NCI-H1930 (cell line): ENCODE results near the gene KRTAP10-12.

Experiments
- DNase-seq, 2 experiments: peaks; one replicate each; lab custom pipeline; 2025; lab: John Stamatoyannopoulos, UW

KRTAP10-12 gene

DNA sequence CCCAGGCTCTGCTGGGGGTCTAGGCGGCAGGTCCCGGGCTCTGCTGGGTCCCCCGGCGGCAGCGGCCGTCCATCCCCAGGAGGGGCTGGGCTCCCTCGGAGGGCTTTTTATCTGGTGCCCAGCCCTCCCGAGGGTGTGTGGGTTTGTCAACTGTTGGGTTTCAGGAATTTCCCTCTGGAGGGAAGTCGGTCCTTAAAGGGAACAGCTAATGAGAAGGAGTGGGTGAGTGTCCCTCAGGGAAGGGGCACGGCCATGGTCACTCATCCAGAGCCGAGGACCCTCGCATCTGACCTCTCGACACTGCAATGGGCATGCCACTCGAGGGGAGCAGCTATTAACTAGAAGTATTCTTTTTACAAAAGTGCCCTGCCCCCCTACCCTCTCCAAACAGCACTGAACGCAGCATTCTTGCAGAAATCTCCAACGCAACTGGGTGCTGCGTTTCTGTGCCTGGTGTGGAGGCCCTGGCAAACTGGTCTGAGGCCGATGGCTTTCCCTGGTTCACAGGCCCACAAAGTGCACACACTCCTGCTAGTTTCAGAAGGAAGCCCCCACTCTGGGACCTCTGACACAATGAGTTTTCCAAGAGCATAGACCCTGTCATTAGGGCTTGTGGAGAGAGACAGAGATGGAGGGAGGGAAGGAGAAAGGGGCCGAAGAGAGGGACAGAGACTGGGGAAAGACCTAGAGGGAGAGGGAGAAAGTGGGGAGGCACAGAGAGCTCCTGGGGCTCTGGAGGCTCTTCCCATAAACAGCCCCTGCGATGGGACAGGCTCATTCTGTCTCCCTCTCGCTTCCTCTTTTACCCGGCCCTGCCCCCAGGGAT, 15.4 kb downstream of the KRTAP10-12 start:
- no peak for DNase-seq

- DNase-seq = no peak
Measured at GRCh38 chr21:44713130-44713529, 16.2 kb downstream of the KRTAP10-12 start.

- DNase-seq = no peak
Measured at GRCh38 chr21:44713846-44714245, 16.9 kb downstream of the KRTAP10-12 start.

GRCh38 chr21:44714905-44715304, 17.9 kb downstream of the KRTAP10-12 start:
- DNase-seq = no peak

DNA sequence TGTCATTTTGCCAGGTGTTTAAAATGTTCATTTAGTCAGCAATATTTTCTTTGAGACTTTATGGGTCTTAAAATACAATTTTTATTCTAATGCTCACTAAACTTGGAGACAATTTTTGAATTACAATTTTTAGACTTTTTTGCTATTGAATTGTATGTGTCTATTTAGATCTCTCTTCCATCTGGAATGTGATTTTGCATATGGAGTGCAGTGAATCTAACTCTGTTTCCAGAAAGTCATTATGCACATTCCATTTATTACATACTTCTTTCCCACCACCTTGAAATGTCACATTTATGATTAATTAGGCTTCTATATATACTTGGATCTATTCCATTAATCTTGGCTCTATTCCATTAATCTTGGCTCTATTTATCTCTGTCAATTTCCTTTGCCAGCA, 20.0 kb downstream of the KRTAP10-12 start:
- no peak for DNase-seq

DNA sequence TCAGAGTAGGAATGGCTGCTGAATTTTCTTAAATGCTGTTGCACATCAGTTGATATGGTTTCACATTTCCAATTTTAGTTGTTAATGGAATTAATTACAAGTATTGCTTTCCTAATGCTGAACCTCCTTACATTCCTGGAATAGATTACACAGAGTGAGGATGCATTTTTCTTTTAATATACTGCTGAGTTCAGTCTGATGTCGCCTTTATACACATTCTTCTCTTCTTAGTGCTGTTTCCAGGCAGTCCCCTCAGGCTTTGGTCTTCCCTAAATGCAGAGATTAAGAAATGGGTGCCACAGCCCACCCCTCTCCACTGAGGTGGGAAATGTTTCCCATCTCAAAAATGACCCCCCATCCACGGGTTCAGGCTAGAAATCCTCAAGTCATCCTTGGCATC, 21.1 kb downstream of the KRTAP10-12 start:
- DNase-seq = no peak

DNA sequence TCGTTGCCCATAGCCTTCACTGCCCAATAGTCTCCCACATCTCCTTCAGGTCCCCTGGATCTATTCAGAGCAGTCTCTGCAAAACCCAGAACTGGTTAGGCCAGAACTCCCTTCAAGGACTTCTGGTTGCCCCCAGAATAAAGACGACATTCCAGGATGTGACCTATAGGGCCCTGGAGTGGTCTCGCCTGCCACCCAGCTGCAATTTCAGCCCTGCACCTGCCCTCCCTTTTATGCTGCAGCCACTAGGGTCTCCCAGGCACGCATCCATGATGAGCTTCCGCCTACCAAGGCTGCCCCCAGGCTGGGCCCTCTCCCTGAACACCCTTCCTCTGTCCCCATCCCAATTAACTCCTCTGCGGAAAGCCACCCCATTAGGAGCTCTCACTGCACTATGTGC, 21.6 kb downstream of the KRTAP10-12 start:
- no peak for DNase-seq

GRCh38 chr21:44720170-44720569, 23.2 kb downstream of the KRTAP10-12 start:
- DNase-seq = no peak

DNA sequence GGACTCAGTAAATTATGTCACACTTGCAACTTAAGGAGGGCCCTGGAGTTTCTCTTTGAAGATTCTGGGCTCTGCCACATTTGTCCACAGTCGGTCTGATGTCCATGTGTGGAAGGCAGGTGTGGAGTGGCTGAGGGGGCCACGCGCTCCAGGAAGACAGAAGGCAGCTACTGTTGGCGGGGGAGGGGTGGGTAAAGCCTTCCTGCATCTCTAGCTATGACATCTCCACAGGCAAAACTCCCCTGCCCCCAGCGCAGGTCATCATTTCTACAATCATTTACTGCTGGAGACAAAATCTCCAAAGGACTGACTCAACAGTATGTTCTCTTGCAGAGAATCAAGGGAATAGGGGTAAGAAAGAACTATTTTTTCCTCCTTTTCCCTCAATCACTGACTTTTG, 25.8 kb downstream of the KRTAP10-12 start:
- no peak for DNase-seq

GRCh38 chr21:44723177-44724131, 26.5 kb downstream of the KRTAP10-12 start:
- DNase-seq = peak; percentile 27 to 60

DNA sequence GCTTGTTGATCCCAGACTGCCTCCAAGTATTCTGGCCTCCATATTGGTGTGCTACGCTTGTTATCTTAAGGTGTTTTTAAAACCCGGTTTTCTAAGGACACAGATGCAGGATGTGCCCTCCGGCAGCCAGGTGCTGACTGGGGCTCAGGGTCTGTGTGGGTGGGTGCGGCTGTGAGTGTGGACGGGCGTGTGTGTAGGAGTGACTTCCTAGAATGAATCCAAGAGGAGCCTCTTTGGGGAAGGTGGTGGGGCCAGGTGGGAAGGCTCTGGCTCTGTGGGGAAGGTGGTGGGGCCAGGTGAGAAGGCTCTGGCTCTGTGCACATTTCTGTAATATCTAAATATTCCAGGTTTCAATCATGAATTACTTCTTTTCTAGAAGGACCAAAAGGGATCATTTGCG, 27.2 kb downstream of the KRTAP10-12 start:
- DNase-seq = no peak

DNA sequence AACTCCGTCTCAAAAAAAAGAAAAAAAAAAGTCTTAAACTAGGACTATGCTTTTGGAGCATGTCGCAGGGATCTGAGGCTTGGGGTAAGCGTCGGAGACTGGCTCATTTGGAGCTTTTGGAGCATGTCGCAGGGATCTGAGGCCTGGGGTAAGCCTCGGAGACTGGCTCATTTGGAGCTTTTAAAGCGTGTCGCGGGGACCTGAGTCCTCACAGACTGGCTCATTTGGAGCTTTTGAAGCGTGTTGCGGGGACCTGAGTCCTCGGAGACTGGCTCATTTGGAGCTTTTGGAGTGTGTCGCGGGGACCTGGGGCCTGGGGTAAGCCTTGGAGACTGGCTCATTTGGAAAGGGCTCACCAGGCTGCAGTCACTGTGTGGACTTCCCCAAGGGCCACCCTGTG, 28.0 kb downstream of the KRTAP10-12 start:
- no peak for DNase-seq

GRCh38 chr21:44726826-44727225, 29.9 kb downstream of the KRTAP10-12 start:
- DNase-seq = no peak

DNA sequence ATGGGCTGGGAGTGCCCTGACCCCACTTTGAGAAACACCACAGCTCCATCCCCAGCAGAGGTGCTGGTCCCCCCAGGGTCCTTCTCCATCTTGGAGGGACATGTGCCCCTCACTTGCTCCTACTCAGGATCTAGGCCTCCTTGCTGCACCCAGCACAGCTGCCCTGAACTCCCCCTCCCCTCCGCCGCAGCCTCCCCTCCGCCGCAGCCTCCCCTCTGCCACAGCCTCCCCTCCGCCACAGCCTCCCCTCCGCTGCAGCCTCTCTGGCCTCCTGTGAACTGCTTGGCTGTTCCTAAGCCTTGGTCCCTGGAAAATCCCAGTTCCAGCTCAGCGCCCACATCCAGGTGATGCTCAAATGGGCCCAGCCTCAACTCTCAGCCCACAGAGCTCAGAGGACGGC, 30.3 kb downstream of the KRTAP10-12 start:
- no peak for DNase-seq

DNA sequence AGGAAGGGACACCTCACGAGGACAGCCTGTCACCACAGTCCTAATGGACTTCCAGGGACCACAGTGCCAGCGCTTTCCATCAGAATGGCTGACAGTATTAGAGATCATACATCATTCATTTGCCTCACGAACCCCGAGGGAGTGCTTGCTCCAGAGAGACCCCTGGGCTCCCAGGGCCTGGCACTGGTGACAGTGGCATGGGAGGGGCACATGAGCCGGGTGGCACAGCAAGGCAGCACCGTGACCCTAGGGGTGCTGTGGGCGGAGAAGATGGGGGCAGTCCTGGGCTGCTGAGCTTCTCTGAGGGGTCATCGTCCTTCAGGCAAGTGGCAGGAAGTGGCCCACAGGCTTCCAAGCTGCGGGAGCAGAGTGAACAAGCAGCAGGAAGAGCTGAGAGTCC, 30.8 kb downstream of the KRTAP10-12 start:
- no peak for DNase-seq

- no peak for DNase-seq
Measured at GRCh38 chr21:44728716-44729115, 31.7 kb downstream of the KRTAP10-12 start.

DNA sequence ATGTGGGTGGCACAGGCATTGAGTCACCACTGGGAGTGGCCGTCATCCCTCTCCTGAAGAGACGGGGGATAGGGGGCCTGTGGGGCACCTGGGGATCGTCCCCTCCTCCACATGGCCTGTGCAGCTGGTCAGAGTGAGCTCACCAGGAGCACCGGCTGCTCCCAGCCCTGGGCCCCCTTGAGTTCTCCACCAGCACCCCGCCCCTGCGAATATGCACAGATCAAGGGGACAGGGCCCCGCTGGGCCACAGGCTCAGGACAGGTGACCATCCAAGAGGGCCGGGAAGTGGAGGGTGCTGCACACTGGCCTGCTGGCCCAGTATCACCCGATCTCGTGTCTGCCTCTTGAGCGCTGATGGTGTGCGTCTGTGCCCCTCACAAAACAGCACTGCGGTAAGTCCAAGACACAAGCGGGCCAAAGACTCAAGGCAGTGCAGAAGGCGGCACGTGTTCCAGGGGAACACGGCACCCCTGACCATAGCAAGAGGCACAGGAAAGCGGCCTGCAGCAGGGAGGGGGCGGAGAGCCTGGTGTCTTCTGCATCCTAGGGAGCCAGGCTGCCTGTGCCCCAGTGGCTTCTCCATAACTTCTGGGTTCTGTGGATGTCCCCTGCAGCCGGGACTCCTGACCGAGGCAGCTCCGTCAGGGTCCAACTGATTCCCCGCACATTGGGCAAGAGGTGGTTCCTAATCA, 32.5 kb downstream of the KRTAP10-12 start:
- no peak for DNase-seq

GRCh38 chr21:44730028-44730395, 33.0 kb downstream of the KRTAP10-12 start:
- no peak for DNase-seq

DNA sequence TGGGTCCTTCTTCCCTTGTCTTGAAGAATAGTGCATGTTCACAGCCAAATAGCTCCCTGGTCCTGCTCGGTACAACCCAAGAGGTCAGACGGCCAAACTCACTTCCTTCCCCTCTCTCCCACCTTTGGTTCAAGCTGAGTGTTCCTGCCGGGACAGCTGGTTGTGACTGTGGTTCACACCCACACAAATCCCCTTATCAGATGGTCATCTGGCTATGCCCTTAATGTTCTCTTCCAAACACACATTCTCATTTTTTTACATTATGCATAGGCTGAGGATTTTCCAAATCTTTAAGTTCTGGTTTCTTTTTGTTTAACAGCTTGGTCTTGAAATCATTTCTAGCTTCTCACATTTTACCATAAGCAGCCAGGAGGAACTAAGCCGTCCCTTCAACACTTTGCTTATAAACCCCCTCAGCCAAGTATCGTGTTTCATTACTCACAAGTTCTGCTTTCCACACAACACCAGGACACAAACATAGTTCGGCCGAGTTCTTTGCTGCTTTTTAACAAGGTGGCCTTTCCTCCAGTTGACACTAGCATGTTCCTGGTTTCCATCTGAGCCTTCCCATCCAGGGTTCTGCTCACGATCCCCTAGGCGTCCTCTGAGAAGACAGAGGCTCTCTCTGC, 34.1 kb downstream of the KRTAP10-12 start:
- DNase-seq = no peak

DNA sequence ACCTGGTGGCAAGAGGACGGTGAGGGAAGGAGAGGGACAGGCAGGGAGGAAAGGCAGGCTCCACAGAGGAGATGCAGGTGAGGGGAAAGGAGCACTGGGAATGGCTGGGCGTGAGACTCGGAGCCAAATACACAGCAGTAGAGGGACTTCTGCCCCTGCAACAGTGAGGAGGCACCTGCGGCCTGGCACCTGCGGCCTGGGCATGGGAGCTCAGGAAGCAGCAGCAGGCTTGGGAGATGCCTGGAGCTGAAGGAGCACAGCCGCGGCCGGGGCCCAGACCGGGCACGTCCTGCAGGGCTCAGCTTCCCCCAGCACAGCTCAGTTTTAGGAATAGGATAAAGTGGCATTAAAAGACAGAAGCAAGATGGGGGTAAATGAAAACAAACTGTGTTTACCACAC, 35.3 kb downstream of the KRTAP10-12 start:
- no peak for DNase-seq

DNA sequence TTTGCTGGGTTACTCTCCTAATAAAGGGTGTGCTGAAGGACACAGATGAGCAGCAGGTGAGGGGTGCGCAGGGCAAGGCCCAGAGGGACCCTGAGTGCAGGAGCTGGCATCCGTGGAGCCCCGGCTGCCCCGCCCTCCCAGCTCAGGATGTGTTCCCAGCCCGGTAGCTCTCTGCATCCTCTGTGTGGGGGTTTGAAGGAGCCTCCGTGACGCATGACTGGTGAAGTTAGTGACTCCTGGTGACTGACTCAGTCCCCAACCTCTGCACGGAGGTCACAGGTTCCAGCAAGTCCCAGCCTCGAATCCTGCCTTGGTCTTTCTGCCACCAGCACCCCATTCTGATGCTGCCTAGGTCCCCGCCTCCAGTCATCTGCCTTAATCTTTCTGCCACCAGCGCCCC, 36.0 kb downstream of the KRTAP10-12 start:
- DNase-seq = no peak
